GM10266 (cell line): ENCODE data around the gene TCF7L2.

Source experiments
- DNase-seq: peaks from one replicate; pipeline ENCODE4 v3.0.0; 2012; ENCODE audit errors: extremely low spot score
- CTCF ChIP-seq: IDR thresholded peaks from 2 replicates; pipeline ENCODE4 v1.5.1; 2012; ENCODE audit warnings: mild to moderate bottlenecking, low read depth; ENCODE audit not compliant: control insufficient read depth, insufficient read depth; ENCODE audit errors: missing control alignments

Gene TCF7L2

GRCh38 chr10:113019096-113019495 is 69.0 kb downstream of the TCF7L2 start:
- no peak for DNase-seq
- TF ChIP-seq CTCF = no peak

GRCh38 chr10:113019692-113020474 is 69.8 kb downstream of the TCF7L2 start:
- DNase-seq = no peak
- TF ChIP-seq CTCF = no peak

GRCh38 chr10:113020475-113020753 is 70.4 kb downstream of the TCF7L2 start:
- no peak for TF ChIP-seq CTCF
- DNase-seq = no peak

GRCh38 chr10:113020838-113021237 is 70.8 kb downstream of the TCF7L2 start:
- DNase-seq = no peak
- no peak for TF ChIP-seq CTCF

GRCh38 chr10:113021268-113022040 is 71.4 kb downstream of the TCF7L2 start:
- no peak for DNase-seq
- no peak for TF ChIP-seq CTCF

- no peak for TF ChIP-seq CTCF
- DNase-seq = no peak
Observed at GRCh38 chr10:113022265-113022664, 72.2 kb downstream of the TCF7L2 start.

- no peak for TF ChIP-seq CTCF
- DNase-seq = no peak
Observed at GRCh38 chr10:113023017-113023416, 73.0 kb downstream of the TCF7L2 start.
